Measurements from ENCODE around the gene RPL27.
"Not testable (repeated sequence)": the region's sequence is repeated elsewhere in the genome, so short reads cannot be mapped to it uniquely, and the experiment has no call there.

RPL27 gene

GRCh38 chr17:42997984-42998938 lies at the start of gene RPL27:
Gene RPL27, plus strand, starts transcription at chr17:42998419. Its CDS starts 332 bp downstream, at chr17:42998751.
- peak; percentile 93 for DNase-seq (ENCODE audit: low read depth)

GRCh38 chr17:42950044-42950783 lies 48.0 kb upstream of the RPL27 start:
- no peak for DNase-seq (ENCODE audit: low read depth)

- DNase-seq (ENCODE audit: low read depth): no peak
Measured at GRCh38 chr17:42953669-42954068, 44.5 kb upstream of the RPL27 start.

GRCh38 chr17:42964161-42964932 lies 33.9 kb upstream of the RPL27 start, which contains the start of gene AARSD1:
Gene AARSD1, minus strand, starts transcription at chr17:42964454. Its CDS starts 14 bp downstream, at chr17:42964440.
- peak; percentile 81 for DNase-seq (ENCODE audit: low read depth)

GRCh38 chr17:42967925-42968324 lies 30.3 kb upstream of the RPL27 start:
- DNase-seq (ENCODE audit: low read depth): no peak

- no peak for DNase-seq (ENCODE audit: low read depth)
Measured at GRCh38 chr17:42969001-42969581, 29.1 kb upstream of the RPL27 start.

- DNase-seq (ENCODE audit: low read depth): no peak
Measured at GRCh38 chr17:42971589-42971988, 26.6 kb upstream of the RPL27 start.

- DNase-seq (ENCODE audit: low read depth): not testable (repeated sequence)
Measured at GRCh38 chr17:42973323-42973722, 24.9 kb upstream of the RPL27 start.

GRCh38 chr17:42975265-42975664 lies 23.0 kb upstream of the RPL27 start:
- no peak for DNase-seq (ENCODE audit: low read depth)

- not testable (repeated sequence) for DNase-seq (ENCODE audit: low read depth)
Measured at GRCh38 chr17:42975701-42976100, 22.5 kb upstream of the RPL27 start.

- no peak for DNase-seq (ENCODE audit: low read depth)
Measured at GRCh38 chr17:42979511-42980273, 18.5 kb upstream of the RPL27 start, which contains the start of gene PTGES3L. Gene PTGES3L, minus strand, starts transcription at chr17:42980080. Its CDS starts 27 bp downstream, at chr17:42980053.

GRCh38 chr17:42980274-42980765 lies 17.9 kb upstream of the RPL27 start, which contains the start of gene RUNDC1:
Gene RUNDC1, plus strand, starts transcription at chr17:42980565. Its CDS starts 12 bp downstream, at chr17:42980577.
- peak; percentile 88 for DNase-seq (ENCODE audit: low read depth)

GRCh38 chr17:42980766-42981397 lies 17.3 kb upstream of the RPL27 start:
- DNase-seq (ENCODE audit: low read depth): peak; percentile 23

- no peak for DNase-seq (ENCODE audit: low read depth)
Measured at GRCh38 chr17:42982266-42982665, 16.0 kb upstream of the RPL27 start.

- no peak for DNase-seq (ENCODE audit: low read depth)
Measured at GRCh38 chr17:42985225-42985624, 13.0 kb upstream of the RPL27 start.

GRCh38 chr17:42989141-42989540 lies 9.1 kb upstream of the RPL27 start:
- no peak for DNase-seq (ENCODE audit: low read depth)

GRCh38 chr17:42989726-42990652 lies 8.2 kb upstream of the RPL27 start:
- no peak for DNase-seq (ENCODE audit: low read depth)

GRCh38 chr17:42991471-42991870 lies 6.7 kb upstream of the RPL27 start:
- no peak for DNase-seq (ENCODE audit: low read depth)

GRCh38 chr17:42992872-42993271 lies 5.3 kb upstream of the RPL27 start:
- no peak for DNase-seq (ENCODE audit: low read depth)
